GM12874 (cell line): ENCODE measurements around the gene SAMD15.

Experiments
- TF ChIP-seq, protein P1 (sequence below): IDR thresholded peaks from 2 replicates; pipeline ENCODE4 v1.5.1; 2011; ENCODE audit warnings: low read depth, mild to moderate bottlenecking, control low read depth, low read length, moderate library complexity; ENCODE audit not compliant: insufficient read depth

The SAMD15 gene

DNA sequence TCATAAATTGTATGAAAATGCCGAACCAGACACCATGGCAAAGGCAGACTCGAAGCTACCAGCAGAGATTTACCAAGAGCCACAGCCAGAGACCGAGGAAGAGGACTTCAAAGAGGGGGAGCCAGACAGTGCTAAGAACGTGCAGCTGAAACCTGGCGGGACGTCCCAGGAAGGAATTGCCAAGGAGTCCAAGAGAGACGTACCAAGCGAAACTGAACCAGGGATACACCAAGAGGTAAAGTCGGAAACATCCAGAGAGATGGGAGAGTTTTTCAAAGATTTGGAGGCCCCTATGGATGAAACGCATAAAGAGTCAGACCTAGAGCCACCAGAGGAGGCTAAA is 294 bp downstream of the SAMD15 start:
- TF ChIP-seq, protein P1, sequence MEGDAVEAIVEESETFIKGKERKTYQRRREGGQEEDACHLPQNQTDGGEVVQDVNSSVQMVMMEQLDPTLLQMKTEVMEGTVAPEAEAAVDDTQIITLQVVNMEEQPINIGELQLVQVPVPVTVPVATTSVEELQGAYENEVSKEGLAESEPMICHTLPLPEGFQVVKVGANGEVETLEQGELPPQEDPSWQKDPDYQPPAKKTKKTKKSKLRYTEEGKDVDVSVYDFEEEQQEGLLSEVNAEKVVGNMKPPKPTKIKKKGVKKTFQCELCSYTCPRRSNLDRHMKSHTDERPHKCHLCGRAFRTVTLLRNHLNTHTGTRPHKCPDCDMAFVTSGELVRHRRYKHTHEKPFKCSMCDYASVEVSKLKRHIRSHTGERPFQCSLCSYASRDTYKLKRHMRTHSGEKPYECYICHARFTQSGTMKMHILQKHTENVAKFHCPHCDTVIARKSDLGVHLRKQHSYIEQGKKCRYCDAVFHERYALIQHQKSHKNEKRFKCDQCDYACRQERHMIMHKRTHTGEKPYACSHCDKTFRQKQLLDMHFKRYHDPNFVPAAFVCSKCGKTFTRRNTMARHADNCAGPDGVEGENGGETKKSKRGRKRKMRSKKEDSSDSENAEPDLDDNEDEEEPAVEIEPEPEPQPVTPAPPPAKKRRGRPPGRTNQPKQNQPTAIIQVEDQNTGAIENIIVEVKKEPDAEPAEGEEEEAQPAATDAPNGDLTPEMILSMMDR: no peak

DNA sequence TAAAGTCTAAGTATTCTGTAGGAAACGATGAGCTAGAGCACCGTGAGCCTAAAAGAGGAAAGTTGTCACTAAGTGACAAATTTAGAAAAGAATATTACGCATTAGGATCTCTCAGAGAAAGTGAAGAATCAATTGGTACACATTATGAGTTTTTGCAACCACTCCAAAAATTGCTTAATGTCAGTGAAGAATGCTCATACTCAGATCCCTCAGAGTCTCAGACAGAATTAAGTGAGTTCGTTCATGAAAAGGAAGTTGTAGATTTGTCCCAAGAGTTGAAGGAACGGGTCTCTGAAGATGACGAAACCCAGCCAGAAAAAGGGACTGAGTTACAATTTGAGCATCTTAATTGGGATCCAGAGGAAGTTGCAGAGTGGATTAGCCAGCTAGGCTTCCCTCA is 1.5 kb downstream of the SAMD15 start:
- TF ChIP-seq, protein P1: no peak

DNA sequence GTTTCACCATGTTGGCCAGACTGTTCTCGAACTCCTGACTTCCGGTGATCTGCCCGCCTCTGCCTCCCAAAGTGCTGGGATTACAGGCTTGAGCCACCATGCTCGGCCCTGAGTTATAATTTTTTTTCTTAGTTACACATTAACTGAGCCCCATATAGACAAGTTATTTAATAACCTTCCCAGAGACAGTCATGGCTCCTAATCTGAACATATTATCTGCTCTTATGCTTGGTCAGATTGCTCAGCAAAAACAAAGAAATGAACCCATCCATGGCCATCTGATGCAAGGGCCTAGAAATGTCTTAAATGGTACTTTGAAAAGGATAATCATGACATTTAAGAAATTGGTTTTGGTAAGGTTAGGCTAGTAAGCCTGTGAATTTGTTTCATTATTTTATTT is 13.0 kb downstream of the SAMD15 start:
- TF ChIP-seq, protein P1: no peak

DNA sequence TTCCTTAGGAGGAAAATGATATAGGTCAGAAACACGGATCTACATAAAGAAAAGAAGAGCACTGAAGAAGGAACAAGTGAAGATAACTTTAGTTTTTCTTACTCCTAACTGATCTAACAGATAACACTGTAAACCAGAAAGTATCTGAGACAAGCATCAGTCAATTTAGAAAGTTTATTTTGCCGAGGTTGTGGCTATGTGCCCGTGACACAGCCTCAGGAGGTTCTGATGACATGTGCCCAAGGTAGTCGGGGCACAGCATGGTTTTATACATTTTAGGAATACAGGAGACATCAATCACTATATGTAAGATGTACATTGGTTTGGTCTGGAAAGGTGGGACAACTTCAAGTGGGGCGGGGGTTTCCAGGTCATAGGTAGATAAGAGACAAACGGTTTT is 23.0 kb downstream of the SAMD15 start:
- TF ChIP-seq, protein P1: no peak

DNA sequence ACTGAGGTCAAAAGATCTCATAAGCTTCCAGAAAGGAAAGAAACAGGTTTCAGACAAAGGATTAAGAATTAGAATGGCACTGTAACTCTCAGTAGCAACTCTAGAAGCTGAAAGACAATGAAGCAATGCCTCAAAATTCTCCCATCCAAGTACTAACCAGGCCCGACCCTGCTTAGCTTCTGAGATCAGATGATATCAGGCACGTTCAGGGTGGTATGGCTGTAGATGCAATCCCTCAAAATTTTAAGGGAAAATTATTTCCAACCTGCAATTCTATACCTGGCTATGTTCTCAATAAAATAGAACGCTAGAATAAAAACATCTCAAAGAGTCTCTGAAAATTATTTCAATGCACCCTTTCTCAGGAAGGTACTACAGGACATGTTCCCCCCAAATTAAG is 26.6 kb downstream of the SAMD15 start:
- TF ChIP-seq, protein P1: no peak

DNA sequence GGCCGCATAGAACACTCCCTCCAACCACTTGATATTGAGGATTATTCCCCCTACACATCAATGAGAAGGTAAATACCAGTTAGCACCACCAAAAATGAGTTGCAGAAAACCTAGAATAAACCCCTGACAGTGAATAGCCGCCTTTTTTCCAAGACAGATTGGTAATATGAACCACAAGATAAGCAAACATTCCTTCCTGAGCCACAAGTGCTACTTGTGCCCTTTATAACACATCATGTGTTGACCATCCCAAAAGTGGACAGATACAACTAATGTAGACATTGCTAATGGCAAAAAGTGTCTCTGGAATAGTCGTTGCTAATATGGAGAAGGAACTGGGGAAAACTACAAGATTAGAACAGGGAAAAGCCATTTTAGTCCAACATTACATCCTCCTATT is 28.9 kb downstream of the SAMD15 start:
- TF ChIP-seq, protein P1: no peak

DNA sequence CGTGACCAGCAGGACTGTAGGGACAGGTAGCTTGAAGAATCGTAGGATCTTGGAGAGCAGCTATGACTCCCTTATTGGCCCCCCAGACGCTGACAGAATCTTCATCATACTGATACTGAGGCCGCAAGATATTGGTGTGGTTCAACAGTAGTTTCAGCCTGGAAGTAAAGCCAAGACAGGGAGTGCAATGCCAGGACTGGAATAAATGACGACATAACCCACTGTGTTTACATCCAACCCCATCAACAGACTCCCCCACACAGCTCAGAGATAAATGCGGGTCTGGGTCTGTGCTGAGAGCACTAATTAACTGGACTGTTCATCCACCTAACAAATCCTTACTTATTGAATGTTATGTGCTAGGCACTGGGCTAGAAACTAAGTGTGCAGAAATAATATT is 29.5 kb downstream of the SAMD15 start:
- TF ChIP-seq, protein P1: no peak

DNA sequence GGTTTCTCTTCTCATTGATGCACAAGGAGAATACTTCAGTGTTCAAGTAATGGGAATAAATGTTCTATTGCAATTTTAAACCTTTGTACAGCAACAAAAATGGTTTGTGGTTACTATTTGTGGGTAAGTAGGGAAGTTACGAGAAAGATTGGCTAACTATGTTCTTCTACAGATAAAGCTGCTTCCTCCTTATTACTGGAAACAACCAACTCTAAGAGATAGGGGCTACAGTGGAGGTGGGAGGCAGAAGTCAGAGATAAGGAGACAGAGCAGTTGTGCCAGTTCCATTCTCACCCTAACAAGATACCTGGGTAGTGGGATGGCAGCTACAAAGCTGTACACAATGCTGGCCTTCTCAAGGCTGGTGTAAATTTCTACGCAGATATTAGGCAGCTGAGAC is 30.0 kb downstream of the SAMD15 start:
- TF ChIP-seq, protein P1: no peak
